ENCODE data around the gene IGF2BP2. TPM values are rescaled to one million over a fixed set of nuclear protein-coding genes. Genes with fewer than 3 reads are reported as not detected.

The IGF2BP2 gene
- total RNA-seq, 4 donors from 2014 or later, result 12.4 to 45.7 (median 15.9) TPM

DNA sequence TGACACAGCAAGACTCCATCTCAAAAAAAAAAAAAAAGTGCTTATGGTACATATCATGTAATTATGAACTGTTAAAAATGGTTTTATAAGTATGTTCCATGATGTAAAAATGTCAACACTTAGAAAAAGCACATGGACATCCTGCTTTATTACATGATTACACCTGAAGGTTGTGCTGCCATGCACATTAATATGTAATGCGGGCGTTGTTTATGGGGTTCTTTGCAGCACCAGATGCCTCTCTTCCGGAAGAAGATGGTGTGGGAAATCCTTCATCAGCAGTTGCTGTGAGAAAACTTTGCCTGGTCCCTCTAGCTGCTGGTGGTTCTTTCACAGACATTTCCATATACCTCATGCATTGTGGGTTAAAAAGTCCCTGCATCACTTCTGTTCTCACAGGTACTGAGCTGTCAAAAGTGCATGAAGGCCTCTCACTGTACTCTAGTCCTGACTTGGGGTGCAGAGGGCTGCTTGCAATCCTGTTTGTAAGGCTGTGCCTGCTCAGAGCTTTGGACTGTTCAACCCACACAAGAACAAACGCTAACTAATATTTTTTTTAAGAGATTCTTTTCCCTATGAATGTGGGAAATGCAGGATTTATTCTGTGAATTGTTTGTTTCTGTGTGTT is 195.2 kb downstream of the IGF2BP2 start:
- peaks cover 17 to 21% of the 10 kb centered on the region in 2 donors for H3K4me1 ChIP-seq
- intact Hi-C loops (cut with DNase I), result no loop called here
- no peak for DNase-seq
- peak overlapping the region in 2 of 3 donors; percentile 64 to 76 for H3K27ac ChIP-seq
- TF ChIP-seq, protein P1, sequence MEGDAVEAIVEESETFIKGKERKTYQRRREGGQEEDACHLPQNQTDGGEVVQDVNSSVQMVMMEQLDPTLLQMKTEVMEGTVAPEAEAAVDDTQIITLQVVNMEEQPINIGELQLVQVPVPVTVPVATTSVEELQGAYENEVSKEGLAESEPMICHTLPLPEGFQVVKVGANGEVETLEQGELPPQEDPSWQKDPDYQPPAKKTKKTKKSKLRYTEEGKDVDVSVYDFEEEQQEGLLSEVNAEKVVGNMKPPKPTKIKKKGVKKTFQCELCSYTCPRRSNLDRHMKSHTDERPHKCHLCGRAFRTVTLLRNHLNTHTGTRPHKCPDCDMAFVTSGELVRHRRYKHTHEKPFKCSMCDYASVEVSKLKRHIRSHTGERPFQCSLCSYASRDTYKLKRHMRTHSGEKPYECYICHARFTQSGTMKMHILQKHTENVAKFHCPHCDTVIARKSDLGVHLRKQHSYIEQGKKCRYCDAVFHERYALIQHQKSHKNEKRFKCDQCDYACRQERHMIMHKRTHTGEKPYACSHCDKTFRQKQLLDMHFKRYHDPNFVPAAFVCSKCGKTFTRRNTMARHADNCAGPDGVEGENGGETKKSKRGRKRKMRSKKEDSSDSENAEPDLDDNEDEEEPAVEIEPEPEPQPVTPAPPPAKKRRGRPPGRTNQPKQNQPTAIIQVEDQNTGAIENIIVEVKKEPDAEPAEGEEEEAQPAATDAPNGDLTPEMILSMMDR (IDR thresholded peaks at IDR 0.05), result no peak
- no peak for TF ChIP-seq POLR2A (IDR thresholded peaks at IDR 0.05)
- 73 to 76% methylated on average over 4 of the region's 4 CpGs for WGBS, 2 donors
- peaks cover 27 to 29% of the 10 kb centered on the region in 2 donors for H3K36me3 ChIP-seq
- no peak overlapping the region for H3K4me3 ChIP-seq (replicated peaks in 1 of 3)
- H3K9me3 ChIP-seq, result no peaks in the 10 kb centered on the region
- H3K27me3 ChIP-seq, result no peaks in the 10 kb centered on the region

GRCh38 chr3:185625784-185626183 is 199.1 kb downstream of the IGF2BP2 start:
- no peak for DNase-seq

DNA sequence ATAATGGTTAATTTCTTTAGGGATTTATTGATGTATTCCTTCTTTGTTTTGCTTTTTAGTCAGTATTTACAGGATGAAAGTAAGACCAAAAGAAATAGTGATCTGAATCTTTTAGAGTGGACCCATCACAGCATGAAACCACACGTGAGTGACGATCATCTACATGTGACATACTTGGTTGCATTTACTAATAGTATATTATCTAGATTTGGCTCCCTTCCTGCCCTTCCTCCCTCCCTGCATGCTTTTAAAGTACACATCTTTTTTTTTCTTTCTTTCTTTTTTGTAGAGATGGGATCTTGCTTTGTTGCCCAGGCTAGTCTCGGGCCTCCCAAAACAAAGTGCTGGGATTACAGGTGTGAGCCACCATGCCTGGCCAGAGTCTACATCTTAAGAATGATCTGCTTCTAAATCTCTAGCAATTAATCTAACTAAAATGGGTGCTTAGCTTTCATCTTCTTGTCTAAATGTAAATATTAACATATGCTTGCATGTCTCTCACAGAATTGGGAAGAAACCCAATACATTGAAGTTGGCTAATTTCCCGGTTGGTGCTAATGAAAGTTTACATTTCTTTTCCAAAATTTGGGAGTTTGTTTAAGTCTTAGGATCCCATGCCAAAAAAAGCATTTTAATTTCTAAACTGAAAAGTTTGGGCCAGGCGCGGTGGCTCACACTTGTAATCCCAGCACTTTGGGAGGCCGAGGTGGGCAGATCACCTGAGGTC is 200.7 kb downstream of the IGF2BP2 start:
- WGBS, 2 donors, result 94 to 96% methylated on average over 7 of the region's 7 CpGs
- Histone ChIP-seq H3K9me3 (no peaks in the 10 kb centered on the region), H3K27ac (no peak overlapping the region), H3K27me3 (no peaks in the 10 kb centered on the region), H3K4me1 (peaks cover 0 to under 1% of the 10 kb centered on the region in 2 donors), H3K4me3 (replicated peaks in 1 of 3) (no peak overlapping the region), H3K36me3 (peaks cover 52 to 56% of the 10 kb centered on the region in 2 donors)
- intact Hi-C loops (cut with DNase I), result no loop called here
- TF ChIP-seq POLR2A (IDR thresholded peaks at IDR 0.05), result no peak
- TF ChIP-seq, protein P1 (IDR thresholded peaks at IDR 0.05), result no peak
- no peak for DNase-seq

More at GRCh38 chr3:185625784-185626183, 199.1 kb downstream of the IGF2BP2 start:
- Histone ChIP-seq H3K27ac (no peak overlapping the region), H3K4me1 (peaks cover 14 to 17% of the 10 kb centered on the region in 2 donors), H3K9me3 (no peaks in the 10 kb centered on the region), H3K27me3 (no peaks in the 10 kb centered on the region), H3K4me3 (replicated peaks in 1 of 3) (no peak overlapping the region), H3K36me3 (peaks cover 44% of the 10 kb centered on the region in 2 donors)
- intact Hi-C loops (cut with DNase I), result no loop called here
- 89 to 91% methylated on average over 1 of the region's 1 CpG for WGBS, 2 donors
- TF ChIP-seq, protein P1 (IDR thresholded peaks at IDR 0.05), result no peak
- no peak for TF ChIP-seq POLR2A (IDR thresholded peaks at IDR 0.05)

DNA sequence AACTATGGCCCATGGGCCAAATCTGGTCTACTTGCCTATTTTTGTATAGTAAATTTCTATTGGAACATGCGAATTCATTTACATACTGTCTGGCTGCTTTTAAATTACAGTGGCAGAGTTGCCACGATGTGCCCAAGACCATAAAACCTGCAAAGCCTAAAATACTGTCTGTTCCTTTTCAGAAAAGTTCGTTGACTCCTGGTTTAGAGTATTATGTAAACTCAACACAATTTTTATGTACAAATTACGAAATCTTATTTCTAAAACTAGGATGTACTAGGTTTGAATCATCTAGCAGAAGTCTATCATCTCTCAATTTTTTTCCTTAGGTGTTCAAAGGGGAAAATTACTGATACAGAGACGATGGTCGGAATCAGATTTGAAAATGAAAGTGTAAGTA is 211.8 kb downstream of the IGF2BP2 start:
- H3K27ac ChIP-seq, result no peak overlapping the region
- intact Hi-C loops (cut with DNase I), result no loop called here
- no peak for DNase-seq
- 93 to 95% methylated on average over 6 of the region's 6 CpGs for WGBS, 2 donors
- H3K4me3 ChIP-seq (replicated peaks in 1 of 3), result no peak overlapping the region
- peaks cover 56 to 72% of the 10 kb centered on the region in 2 donors for H3K36me3 ChIP-seq
- H3K4me1 ChIP-seq, result no peaks in the 10 kb centered on the region
- no peaks in the 10 kb centered on the region for H3K27me3 ChIP-seq
- H3K9me3 ChIP-seq, result no peaks in the 10 kb centered on the region
- TF ChIP-seq, protein P1 (IDR thresholded peaks at IDR 0.05), result no peak
- TF ChIP-seq POLR2A (IDR thresholded peaks at IDR 0.05), result no peak

DNA sequence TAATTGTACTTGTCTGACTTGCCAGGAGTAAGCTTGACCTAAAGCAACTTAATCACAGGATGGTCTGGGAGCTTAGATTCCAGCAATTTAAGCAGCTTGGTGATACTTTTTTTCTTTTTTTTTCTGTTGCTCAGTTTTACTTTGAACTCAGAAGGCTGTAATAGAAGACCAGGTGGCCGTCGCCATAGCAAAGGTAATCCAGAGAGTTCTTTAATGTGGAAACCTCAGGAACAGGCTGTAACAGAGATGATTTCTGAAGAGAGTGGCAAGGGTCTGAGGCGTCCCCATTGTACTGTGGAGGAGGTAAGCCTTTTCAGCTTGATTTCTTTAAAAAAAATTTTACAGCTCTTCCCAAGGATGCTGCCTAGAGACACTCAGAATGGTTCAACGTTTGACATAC is 218.6 kb downstream of the IGF2BP2 start:
- no peaks in the 10 kb centered on the region for H3K9me3 ChIP-seq
- no peak overlapping the region for H3K27ac ChIP-seq
- H3K4me1 ChIP-seq, result no peaks in the 10 kb centered on the region
- TF ChIP-seq, protein P1 (IDR thresholded peaks at IDR 0.05), result no peak
- no peak for TF ChIP-seq POLR2A (IDR thresholded peaks at IDR 0.05)
- DNase-seq, result no peak
- peaks cover 27 to 52% of the 10 kb centered on the region in 2 donors for H3K36me3 ChIP-seq
- intact Hi-C loops (cut with DNase I), result no loop called here
- 84 to 96% methylated on average over 4 of the region's 4 CpGs for WGBS, 2 donors
- H3K27me3 ChIP-seq, result no peaks in the 10 kb centered on the region
- H3K4me3 ChIP-seq (replicated peaks in 1 of 3), result no peak overlapping the region
